GM19035 (cell line): ENCODE results near the gene WASF3.
"Not testable (repeated sequence)": the region's sequence is repeated elsewhere in the genome, so short reads cannot be mapped to it uniquely, and the experiment has no call there.

Experiments used
- ATAC-seq: cut with Tn5 transposase; IDR thresholded peaks from one replicate; pipeline ENCODE4 v1.9.1; 2021; ENCODE audit not compliant: unreplicated experiment

WASF3 gene

DNA sequence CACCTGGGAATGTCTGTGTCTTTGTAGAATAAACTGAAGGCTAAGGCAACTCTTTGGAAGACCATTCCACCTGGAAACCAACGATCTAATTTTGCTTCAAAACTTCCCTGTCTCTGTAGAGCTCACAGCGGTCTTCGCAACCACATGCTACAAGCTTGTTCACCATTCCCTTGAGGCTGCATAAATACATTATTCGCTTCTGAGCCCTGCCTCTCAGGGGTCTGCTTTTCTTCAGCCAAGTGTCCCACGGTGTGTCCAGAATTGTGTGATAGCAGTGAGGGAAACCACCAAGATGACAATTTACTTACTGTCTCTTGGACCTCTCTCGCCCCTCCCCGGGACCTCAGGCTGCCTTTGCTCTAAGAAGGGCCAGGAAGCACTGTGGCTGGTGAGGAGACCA is 152.0 kb downstream of the WASF3 start:
- ATAC-seq, result no peak

- ATAC-seq, result no peak
Measured at GRCh38 chr13:26710166-26710565, 152.7 kb downstream of the WASF3 start.

- no peak for ATAC-seq
Measured at GRCh38 chr13:26711211-26711610, 153.7 kb downstream of the WASF3 start.

GRCh38 chr13:26713341-26713740 is 155.9 kb downstream of the WASF3 start:
- ATAC-seq, result no peak

DNA sequence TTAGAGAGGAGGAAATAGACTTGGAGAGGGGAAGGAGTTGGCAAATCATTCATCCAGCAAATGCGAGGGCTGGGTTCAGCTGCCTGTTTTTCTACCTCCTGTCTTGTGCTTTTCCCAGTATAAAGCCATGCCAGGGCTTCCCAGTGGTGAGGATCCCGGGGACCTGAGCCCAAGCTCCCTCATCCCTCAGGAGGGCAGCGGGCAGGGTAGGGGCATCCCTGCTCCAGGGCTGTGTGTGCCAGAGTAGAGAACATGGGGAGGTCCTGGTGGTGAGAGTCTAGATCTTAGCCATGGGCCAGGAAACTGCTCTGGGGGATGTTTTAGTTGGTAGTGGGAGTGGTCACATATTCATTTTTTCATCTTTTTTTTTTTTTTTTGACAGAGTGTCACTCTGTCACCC is 159.5 kb downstream of the WASF3 start:
- ATAC-seq, result no peak

GRCh38 chr13:26718146-26718545 is 160.7 kb downstream of the WASF3 start:
- no peak for ATAC-seq

GRCh38 chr13:26718872-26719271 is 161.4 kb downstream of the WASF3 start:
- ATAC-seq, result no peak

DNA sequence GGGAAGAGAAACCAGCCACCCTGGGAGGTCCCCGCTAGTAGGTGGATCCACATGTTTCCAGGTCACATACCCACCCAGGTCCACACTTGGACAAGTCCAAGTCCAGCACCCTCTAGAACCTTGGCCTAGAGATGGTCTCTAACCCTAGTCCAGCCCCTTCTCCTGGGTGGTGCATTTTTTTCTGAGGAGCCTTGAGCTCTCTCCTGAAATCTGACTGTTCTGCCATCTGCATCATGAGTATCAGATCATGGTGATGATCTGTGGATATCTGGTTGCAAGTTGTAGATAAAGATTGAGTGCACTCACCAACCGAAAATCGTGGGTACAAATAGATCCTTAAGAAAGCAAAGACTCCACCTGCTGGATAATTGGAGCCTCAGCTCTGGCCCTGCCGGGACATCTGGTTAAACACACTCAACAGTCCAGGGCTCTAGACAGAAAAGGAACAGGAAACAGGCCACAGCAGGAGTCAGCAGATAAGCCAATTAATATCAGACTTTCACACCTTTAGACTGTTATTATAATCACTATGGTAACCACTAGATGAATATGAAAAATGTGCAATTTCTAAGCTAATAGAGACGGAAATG is 162.0 kb downstream of the WASF3 start:
- no peak for ATAC-seq

DNA sequence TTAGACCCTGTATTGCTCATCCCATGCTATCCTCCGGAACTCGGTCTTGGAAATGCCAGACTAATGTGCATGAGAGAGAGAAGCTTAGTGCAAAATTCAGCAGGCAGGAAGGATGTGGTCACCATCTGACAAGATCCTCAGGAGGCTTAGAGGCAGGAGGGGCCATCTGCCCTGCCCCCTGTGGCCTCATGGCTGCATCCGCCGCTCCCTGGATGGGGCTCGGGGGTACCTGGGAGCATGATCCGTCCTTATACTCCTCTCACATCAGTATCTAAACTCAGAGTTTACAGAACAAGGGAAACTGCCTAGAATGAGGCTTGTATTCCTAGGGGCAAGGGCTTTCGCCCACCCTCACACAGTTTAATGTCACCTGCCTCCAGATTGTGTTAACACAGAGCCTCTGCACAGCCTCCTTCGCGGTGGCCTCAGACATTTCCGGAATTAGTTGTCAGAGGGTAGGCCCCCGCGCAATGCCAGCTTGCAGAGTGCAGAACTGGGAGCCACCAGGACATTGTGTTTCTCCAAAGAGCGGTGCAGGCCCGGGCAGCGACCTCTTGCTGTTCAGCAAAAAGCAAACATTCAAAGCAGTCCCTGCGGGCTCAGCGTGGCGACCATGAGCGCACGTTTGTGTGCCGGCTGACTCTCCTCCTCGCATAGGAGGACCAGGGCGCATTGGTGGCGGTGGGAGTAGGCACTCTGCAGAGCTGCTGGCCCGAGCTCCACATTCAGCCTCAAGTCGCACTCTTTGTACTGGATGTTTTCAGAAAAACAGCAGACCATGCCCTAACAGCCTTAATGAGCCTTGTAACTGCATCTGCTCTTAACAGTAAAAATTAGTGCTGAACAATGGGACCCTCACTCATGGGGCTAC is 164.0 kb downstream of the WASF3 start:
- no peak for ATAC-seq

GRCh38 chr13:26722321-26722720 is 164.8 kb downstream of the WASF3 start:
- no peak for ATAC-seq

DNA sequence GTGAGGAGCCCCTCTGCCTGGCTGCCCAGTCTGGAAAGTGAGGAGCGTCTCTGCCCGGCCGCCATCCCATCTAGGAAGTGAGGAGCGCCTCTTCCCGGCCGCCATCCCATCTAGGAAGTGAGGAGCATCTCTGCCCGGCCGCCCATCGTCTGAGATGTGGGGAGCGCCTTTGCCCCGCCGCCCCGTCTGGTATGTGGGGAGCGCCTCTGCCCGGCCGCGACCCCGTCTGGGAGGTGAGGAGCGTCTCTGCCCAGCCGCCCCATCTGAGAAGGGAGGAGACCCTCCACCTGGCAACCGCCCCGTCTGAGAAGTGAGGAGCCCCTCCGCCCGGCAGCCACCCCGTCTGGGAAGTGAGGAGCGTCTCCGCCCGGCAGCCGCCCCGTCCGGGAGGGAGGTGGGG is 166.1 kb downstream of the WASF3 start:
- not testable (repeated sequence) for ATAC-seq

- no peak for ATAC-seq
Measured at GRCh38 chr13:26726684-26727083, 169.2 kb downstream of the WASF3 start.

DNA sequence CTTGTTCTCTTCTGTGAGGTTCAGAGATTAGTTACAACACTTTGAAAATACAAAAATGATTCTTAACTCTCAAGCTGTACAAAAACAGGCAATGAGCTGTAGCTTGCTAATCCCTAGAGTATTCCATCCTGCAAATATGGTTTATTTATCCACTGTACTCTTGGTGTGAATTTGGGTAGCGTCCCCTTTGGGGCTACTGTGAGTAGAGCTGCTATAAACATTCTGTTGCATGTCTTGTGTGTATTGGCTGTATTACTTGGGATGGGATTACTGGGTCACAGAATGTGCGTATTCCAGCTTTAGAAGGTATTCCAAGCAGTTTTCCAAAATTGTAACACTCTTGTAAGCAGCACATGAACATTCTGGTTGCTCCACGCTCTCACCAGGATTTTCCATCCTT is 169.6 kb downstream of the WASF3 start:
- ATAC-seq, result no peak

- ATAC-seq, result no peak
Measured at GRCh38 chr13:26727633-26728032, 170.2 kb downstream of the WASF3 start.

DNA sequence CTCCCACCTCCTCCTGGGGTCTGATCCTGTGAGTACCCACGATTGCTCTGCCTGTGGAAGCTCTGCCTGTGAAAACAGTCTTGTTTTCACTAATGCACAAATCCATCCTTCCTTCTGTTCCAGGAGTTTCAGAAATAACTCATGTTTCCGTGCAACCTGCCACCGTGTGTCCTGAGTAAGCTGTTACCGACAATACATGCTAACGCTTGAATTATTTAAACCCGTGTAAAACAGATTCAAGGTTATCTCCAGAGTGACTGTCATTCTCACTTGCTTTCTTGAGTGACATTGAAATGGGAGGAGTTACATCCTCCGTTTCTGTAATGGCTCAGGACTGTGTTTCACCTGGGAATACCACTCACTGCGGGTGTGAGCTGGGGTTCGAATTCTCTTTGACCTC is 178.2 kb downstream of the WASF3 start:
- ATAC-seq, result no peak
